GM15510 (cell line): ENCODE measurements around the gene ARID1B.

Experiments used
- POLR2A ChIP-seq: IDR thresholded peaks from 3 replicates; pipeline ENCODE4 v1.6.1; 2011; ENCODE audit warnings: borderline replicate concordance; ENCODE audit not compliant: insufficient read length; ENCODE audit errors: extremely low read depth

Gene ARID1B

GRCh38 chr6:157169656-157170055 lies 392.5 kb downstream of the ARID1B start:
- no peak for TF ChIP-seq POLR2A

- no peak for TF ChIP-seq POLR2A
These were observed 393.4 kb downstream of the ARID1B start for GRCh38 chr6:157170535-157170934.

GRCh38 chr6:157171801-157172200 lies 394.6 kb downstream of the ARID1B start:
- no peak for TF ChIP-seq POLR2A

- TF ChIP-seq POLR2A: no peak
These were observed 395.1 kb downstream of the ARID1B start for GRCh38 chr6:157172231-157172701.

- no peak for TF ChIP-seq POLR2A
These were observed 395.8 kb downstream of the ARID1B start for GRCh38 chr6:157172830-157173536.

GRCh38 chr6:157173776-157174175 lies 396.6 kb downstream of the ARID1B start:
- no peak for TF ChIP-seq POLR2A

GRCh38 chr6:157174731-157175130 lies 397.6 kb downstream of the ARID1B start:
- TF ChIP-seq POLR2A: no peak

- no peak for TF ChIP-seq POLR2A
These were observed 400.7 kb downstream of the ARID1B start for GRCh38 chr6:157177731-157178336.

GRCh38 chr6:157181649-157182048 lies 404.5 kb downstream of the ARID1B start:
- TF ChIP-seq POLR2A: no peak

- no peak for TF ChIP-seq POLR2A
These were observed 405.5 kb downstream of the ARID1B start for GRCh38 chr6:157182503-157183264.

GRCh38 chr6:157184202-157185015 lies 407.2 kb downstream of the ARID1B start:
- no peak for TF ChIP-seq POLR2A

- TF ChIP-seq POLR2A: no peak
These were observed 408.0 kb downstream of the ARID1B start for GRCh38 chr6:157185171-157185570.

GRCh38 chr6:157185986-157186385 lies 408.8 kb downstream of the ARID1B start:
- TF ChIP-seq POLR2A: no peak

- TF ChIP-seq POLR2A: no peak
These were observed 409.6 kb downstream of the ARID1B start for GRCh38 chr6:157186785-157187181.

GRCh38 chr6:157187182-157188083 lies 410.3 kb downstream of the ARID1B start:
- TF ChIP-seq POLR2A: no peak

GRCh38 chr6:157188213-157188612 lies 411.0 kb downstream of the ARID1B start:
- no peak for TF ChIP-seq POLR2A
